NCI-H1930 (cell line): ENCODE data around the gene LORICRIN.

Experiments used
- DNase-seq, 2 experiments: peaks; one replicate each; lab custom pipeline; 2025; lab: John Stamatoyannopoulos, UW

Gene LORICRIN

DNA sequence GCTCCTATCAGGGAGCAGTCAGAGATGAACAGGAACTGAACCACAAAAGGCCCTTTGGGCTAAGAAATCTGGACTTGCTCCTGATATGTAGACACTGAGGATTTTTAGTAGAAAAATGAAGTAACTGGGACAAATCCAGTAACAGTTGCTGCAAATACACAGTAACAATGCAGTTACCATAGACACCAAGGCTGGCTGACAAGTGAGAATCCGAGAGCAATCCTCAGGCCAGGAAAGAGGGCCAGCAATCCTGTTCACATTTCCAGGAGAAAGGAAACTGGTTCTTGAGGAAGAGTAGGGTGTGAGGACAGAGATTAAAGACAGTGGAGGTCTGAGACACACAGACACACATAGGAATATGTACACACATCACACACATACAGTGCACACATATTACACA, 9.3 kb upstream of the LORICRIN start:
- DNase-seq, result no peak

GRCh38 chr1:153251087-153251486, 8.4 kb upstream of the LORICRIN start:
- DNase-seq, result no peak

DNA sequence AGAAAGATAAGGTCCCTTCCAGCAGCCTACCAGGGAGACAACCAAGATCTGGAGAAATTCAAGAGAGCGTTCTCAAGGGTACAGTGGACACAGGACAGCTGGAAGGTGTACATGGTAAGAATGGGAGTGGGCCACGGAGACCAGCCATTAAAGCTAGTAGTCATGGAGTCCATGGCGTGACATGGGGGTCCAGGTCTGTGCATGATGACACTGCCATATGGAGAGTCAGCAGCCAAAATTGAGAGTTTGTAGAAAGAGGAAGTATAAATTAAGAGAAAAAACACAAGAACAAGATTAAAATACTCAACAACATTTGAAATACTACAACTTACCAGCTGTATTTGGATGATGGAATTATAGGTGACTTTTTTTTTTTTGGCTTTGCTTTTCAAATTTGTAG, 7.9 kb upstream of the LORICRIN start:
- no peak for DNase-seq

DNA sequence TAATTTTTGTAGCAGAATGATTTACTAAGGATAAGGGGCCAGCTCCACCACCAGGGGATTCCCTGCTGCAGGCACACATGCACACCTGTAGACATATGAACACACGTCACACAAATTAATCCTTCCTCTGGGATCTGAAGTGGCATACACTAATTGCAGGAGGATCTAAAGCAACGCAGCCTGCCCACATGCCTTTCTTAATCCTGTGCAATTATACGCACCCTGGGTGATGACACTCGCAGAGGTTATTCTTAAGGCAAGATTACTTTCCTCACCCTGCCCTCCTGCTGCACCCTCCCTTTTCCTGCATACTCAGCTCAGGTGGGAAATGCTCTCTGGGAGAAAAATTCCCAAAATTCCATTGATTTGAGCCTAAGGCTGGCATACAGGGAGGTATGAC, 7.5 kb upstream of the LORICRIN start:
- DNase-seq, result no peak

DNA sequence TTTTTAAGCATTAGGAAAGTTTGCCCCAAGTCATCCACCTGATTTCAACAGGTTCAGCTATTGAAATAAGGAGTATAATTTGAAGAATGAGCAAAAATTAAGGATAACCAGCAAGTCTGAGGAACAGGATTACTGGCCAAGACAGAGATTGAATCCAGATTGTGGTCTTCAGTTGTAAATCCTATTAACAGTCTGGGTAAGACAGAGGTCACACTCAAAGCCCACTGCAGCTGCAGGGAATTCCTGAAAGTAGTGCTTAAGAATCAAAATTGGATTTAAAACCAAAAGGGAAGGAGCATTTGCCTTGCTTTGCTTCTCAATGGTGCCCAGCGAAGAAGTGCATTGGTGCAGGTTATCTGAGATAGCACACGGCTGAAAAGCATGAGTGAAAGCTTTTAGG, 6.4 kb upstream of the LORICRIN start:
- no peak for DNase-seq

GRCh38 chr1:153253693-153254092, 5.8 kb upstream of the LORICRIN start:
- DNase-seq, result no peak

- no peak for DNase-seq
These were observed 1.2 kb downstream of the LORICRIN start for GRCh38 chr1:153260585-153261280.

DNA sequence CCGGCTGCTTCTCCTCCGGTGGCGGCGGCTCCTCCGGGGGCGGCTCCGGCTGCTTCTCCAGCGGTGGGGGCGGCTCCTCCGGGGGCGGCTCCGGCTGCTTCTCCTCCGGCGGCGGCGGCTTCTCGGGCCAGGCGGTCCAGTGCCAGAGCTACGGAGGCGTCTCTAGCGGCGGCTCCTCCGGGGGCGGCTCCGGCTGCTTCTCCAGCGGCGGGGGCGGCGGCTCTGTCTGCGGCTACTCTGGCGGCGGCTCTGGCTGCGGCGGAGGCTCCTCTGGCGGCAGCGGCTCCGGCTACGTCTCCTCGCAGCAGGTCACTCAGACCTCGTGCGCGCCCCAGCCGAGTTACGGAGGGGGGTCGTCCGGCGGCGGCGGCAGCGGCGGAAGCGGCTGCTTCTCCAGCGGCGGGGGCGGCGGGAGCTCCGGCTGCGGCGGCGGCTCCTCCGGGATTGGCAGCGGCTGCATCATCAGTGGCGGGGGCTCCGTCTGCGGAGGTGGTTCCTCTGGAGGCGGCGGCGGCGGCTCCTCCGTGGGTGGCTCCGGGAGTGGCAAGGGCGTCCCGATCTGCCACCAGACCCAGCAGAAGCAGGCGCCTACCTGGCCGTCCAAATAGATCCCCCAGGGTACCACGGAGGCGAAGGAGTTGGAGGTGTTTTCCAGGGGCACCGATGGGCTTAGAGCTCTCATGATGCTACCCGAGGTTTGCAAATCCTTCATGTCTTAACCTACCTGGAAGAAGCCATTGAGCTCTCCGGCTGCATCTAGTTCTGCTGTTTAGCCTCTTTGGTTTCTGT, 2.0 kb downstream of the LORICRIN start:
- DNase-seq, result no peak

DNA sequence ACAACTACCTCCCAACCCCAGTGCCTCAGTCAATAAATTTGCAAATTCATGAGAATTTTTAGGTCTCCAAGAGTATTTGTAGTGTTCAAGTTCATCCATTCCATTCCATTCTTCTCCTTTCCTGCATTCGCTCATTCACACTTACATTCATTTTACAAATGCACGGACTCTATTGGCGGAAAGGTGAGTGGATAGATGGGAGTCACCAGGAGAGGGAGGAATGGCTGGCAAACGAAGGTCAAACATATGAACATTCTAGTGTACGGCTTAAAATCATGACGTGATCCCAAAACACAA, 2.5 kb downstream of the LORICRIN start:
- DNase-seq, result no peak

DNA sequence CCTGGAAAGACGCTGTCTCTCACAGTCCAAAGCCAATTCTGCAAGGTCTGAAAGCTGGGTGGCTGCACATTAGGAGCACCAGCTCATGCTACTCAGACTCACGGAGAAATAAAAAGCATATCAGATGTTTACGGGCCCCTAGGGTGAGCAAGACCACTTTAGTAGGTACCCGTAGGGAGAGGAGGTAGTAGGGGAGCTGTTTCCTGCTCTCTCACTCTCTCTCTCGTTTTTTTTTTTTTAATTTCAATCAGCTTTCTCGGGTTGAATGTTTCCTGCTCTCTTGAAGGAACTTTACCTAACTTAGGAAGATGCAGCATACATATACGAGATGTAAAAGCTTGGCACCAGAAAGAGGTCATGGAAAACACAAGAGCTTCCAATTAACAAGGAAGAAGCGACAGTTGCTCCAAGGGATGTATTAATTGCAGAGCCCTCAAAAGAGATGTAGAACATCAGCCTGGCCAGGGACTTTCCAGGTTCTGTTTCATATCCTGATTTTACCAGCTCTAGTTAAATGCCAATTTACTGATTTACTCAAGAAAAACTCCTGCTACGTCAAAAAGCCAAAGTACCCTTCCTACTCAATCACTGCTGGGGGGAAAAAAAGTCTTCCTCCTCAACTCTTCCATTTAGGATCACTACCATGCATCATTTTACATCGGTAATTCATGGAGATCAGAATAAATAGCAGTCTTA, 3.1 kb downstream of the LORICRIN start:
- DNase-seq, result no peak

- DNase-seq, result no peak
These were observed 6.0 kb downstream of the LORICRIN start for GRCh38 chr1:153265457-153265856.

GRCh38 chr1:153271711-153272110, 12.2 kb downstream of the LORICRIN start:
- DNase-seq, result no peak

DNA sequence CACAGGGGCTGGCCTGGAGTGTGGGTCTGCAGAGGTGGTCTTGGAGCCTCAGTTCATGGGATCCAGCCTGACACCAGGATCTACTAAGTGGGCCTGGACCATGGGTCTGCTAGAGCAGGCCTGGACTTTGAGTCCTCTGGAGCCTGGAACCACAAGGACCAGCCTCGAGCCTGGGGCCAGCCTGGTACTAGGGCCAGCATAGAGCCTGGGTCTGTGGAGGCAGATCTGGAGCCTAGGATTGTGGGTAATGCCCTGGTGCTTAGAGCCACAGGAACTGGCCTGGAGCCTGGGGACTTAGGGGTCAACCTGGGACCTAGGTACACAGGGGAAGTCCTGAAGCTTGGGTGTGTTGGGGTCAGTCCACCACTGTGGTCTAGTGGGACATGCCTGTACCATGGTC, 12.7 kb downstream of the LORICRIN start:
- no peak for DNase-seq

DNA sequence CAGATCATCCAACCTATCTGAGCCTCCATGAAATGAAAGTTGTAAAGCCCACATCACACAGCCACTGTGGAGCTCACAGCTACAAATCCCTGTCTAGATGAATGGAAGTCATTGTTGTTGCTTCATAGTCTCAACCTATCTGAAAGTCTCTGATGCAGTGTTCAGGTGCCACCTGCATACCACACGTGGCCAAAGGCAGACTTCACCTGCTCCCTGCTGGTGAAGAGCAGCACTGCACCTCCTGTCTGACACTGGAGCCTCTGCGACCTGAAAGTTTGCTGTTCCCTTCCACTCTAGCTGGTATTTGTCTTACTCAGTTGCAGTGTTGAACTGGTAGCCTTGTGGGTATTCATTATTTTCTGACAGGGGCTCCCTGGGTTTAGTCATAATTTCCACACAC, 18.4 kb downstream of the LORICRIN start:
- DNase-seq, result peak in 1 of 2 experiments; percentile 21

- DNase-seq, result no peak
These were observed 29.3 kb downstream of the LORICRIN start for GRCh38 chr1:153288634-153289275.

- no peak for DNase-seq
These were observed 32.0 kb downstream of the LORICRIN start for GRCh38 chr1:153291514-153291913.

- no peak for DNase-seq
These were observed 32.7 kb downstream of the LORICRIN start for GRCh38 chr1:153292185-153292584.

- DNase-seq, result no peak
These were observed 33.4 kb downstream of the LORICRIN start for GRCh38 chr1:153292740-153293479.

- no peak for DNase-seq
These were observed 33.9 kb downstream of the LORICRIN start for GRCh38 chr1:153293480-153293775.

GRCh38 chr1:153293851-153294250, 34.4 kb downstream of the LORICRIN start:
- DNase-seq, result no peak

DNA sequence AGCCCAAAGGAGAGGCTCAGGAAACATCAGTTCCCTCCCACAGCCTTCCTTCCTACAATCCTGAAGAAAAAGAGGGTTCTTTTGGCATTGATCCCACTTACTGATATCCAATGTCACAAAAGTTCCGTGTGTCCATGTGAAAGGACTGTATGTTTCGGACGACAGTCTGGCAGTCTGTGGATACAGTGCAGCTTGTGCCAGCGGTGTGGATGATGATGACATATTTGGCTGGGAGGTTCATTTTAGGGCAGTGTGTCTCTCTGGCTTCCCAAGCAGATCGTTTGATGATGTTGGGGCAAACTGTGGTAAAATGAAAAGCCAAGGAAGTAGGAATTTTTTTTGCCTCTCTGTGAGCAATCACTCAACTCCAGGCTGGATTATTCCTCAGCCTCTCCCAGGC, 42.8 kb downstream of the LORICRIN start:
- no peak for DNase-seq

DNA sequence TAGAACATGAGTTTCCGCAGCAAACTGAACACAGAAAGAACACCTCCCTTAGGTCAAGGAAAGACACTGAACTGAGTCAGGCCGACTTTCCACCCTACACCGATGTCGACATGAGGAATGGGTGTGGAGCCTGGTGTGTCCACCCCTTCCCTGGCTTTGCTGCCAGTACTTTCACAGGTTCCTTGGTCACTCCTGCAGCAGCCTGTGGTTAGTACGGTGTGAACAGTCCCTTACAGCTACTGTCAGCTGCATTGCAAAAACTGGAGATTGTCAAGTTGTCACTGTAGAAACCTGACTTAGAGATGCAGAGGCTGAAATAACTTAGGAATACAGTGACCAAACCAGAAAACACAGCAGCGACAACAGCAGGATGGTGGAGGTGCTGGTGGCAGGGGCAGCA, 46.2 kb downstream of the LORICRIN start:
- no peak for DNase-seq
